GM21737 (cell line): ENCODE measurements around the gene CR1L.
A peak's percentile ranks its signal among the peaks of the same experiment; 100 is the strongest.
"Not testable (repeated sequence)": the region's sequence is repeated elsewhere in the genome, so short reads cannot be mapped to it uniquely, and the experiment has no call there.

Source experiments
- ATAC-seq: cut with Tn5 transposase; IDR thresholded peaks from one replicate; pipeline ENCODE4 v1.9.1; 2021; ENCODE audit warnings: mild to moderate bottlenecking, moderate library complexity; ENCODE audit not compliant: unreplicated experiment

CR1L gene

GRCh38 chr1:207645635-207646081 lies 725 bp downstream of the CR1L start:
- ATAC-seq = no peak

GRCh38 chr1:207646171-207646570 lies 1.2 kb downstream of the CR1L start:
- no peak for ATAC-seq

- no peak for ATAC-seq
Observed at GRCh38 chr1:207646944-207647579, 2.1 kb downstream of the CR1L start.

- ATAC-seq = no peak
Observed at GRCh38 chr1:207647671-207648333, 2.9 kb downstream of the CR1L start.

- no peak for ATAC-seq
Observed at GRCh38 chr1:207648334-207649209, 3.6 kb downstream of the CR1L start.

GRCh38 chr1:207649210-207649753 lies 4.3 kb downstream of the CR1L start:
- no peak for ATAC-seq

GRCh38 chr1:207649865-207650580 lies 5.1 kb downstream of the CR1L start:
- no peak for ATAC-seq

GRCh38 chr1:207651583-207651982 lies 6.7 kb downstream of the CR1L start:
- ATAC-seq = no peak

GRCh38 chr1:207654320-207654719 lies 9.4 kb downstream of the CR1L start:
- no peak for ATAC-seq

- no peak for ATAC-seq
Observed at GRCh38 chr1:207658408-207658807, 13.5 kb downstream of the CR1L start.

GRCh38 chr1:207658904-207659485 lies 14.1 kb downstream of the CR1L start:
- ATAC-seq = no peak

- ATAC-seq = no peak
Observed at GRCh38 chr1:207659545-207660153, 14.7 kb downstream of the CR1L start.

GRCh38 chr1:207661420-207661819 lies 16.5 kb downstream of the CR1L start:
- ATAC-seq = not testable (repeated sequence)

GRCh38 chr1:207666342-207666741 lies 21.4 kb downstream of the CR1L start:
- no peak for ATAC-seq

GRCh38 chr1:207669528-207670009 lies 24.6 kb downstream of the CR1L start:
- no peak for ATAC-seq

- ATAC-seq = peak; percentile 49
Observed at GRCh38 chr1:207670192-207670591, 25.3 kb downstream of the CR1L start.

- ATAC-seq = no peak
Observed at GRCh38 chr1:207670997-207671396, 26.1 kb downstream of the CR1L start.

- ATAC-seq = no peak
Observed at GRCh38 chr1:207672522-207673130, 27.7 kb downstream of the CR1L start.

GRCh38 chr1:207673399-207673798 lies 28.5 kb downstream of the CR1L start:
- no peak for ATAC-seq
